ENCODE measurements around the gene SLC39A11.

DNA sequence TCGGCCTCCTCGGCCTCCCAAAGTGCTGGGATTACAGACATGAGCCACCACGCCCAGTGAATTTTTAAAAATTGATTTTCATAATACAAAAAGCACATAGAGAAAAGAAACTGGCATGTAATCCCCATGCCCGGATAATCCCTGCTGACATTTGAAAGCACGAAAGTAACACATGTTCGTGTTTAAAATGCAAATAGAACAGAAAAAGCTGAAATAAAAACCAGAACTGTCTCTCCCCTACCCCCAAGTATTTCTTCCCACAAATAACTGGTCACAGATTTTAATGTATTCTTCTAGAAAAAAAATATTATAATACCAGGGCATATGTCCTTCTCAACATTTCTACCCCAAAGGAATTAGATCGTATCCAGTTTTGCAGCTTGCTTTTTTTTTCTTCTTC, 222.9 kb downstream of the SLC39A11 start:
- TF ChIP-seq, protein P1, sequence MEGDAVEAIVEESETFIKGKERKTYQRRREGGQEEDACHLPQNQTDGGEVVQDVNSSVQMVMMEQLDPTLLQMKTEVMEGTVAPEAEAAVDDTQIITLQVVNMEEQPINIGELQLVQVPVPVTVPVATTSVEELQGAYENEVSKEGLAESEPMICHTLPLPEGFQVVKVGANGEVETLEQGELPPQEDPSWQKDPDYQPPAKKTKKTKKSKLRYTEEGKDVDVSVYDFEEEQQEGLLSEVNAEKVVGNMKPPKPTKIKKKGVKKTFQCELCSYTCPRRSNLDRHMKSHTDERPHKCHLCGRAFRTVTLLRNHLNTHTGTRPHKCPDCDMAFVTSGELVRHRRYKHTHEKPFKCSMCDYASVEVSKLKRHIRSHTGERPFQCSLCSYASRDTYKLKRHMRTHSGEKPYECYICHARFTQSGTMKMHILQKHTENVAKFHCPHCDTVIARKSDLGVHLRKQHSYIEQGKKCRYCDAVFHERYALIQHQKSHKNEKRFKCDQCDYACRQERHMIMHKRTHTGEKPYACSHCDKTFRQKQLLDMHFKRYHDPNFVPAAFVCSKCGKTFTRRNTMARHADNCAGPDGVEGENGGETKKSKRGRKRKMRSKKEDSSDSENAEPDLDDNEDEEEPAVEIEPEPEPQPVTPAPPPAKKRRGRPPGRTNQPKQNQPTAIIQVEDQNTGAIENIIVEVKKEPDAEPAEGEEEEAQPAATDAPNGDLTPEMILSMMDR (IDR thresholded peaks at IDR 0.05), result no peak
- TF ChIP-seq, protein P2, sequence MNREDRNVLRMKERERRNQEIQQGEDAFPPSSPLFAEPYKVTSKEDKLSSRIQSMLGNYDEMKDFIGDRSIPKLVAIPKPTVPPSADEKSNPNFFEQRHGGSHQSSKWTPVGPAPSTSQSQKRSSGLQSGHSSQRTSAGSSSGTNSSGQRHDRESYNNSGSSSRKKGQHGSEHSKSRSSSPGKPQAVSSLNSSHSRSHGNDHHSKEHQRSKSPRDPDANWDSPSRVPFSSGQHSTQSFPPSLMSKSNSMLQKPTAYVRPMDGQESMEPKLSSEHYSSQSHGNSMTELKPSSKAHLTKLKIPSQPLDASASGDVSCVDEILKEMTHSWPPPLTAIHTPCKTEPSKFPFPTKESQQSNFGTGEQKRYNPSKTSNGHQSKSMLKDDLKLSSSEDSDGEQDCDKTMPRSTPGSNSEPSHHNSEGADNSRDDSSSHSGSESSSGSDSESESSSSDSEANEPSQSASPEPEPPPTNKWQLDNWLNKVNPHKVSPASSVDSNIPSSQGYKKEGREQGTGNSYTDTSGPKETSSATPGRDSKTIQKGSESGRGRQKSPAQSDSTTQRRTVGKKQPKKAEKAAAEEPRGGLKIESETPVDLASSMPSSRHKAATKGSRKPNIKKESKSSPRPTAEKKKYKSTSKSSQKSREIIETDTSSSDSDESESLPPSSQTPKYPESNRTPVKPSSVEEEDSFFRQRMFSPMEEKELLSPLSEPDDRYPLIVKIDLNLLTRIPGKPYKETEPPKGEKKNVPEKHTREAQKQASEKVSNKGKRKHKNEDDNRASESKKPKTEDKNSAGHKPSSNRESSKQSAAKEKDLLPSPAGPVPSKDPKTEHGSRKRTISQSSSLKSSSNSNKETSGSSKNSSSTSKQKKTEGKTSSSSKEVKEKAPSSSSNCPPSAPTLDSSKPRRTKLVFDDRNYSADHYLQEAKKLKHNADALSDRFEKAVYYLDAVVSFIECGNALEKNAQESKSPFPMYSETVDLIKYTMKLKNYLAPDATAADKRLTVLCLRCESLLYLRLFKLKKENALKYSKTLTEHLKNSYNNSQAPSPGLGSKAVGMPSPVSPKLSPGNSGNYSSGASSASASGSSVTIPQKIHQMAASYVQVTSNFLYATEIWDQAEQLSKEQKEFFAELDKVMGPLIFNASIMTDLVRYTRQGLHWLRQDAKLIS (CRISPR knock-in tag; IDR thresholded peaks at IDR 0.05; ENCODE audit: borderline replicate concordance), result no peak
- no peak for TF ChIP-seq ESRRA (CRISPR knock-in tag; IDR thresholded peaks at IDR 0.05; ENCODE audit: borderline replicate concordance)
- no peak for TF ChIP-seq ZNF121 (CRISPR knock-in tag; IDR thresholded peaks at IDR 0.05)
- TF ChIP-seq, protein P3, sequence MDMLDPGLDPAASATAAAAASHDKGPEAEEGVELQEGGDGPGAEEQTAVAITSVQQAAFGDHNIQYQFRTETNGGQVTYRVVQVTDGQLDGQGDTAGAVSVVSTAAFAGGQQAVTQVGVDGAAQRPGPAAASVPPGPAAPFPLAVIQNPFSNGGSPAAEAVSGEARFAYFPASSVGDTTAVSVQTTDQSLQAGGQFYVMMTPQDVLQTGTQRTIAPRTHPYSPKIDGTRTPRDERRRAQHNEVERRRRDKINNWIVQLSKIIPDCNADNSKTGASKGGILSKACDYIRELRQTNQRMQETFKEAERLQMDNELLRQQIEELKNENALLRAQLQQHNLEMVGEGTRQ (CRISPR knock-in tag; IDR thresholded peaks at IDR 0.05), result no peak
- TF ChIP-seq, protein P4, sequence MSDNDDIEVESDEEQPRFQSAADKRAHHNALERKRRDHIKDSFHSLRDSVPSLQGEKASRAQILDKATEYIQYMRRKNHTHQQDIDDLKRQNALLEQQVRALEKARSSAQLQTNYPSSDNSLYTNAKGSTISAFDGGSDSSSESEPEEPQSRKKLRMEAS (CRISPR knock-in tag; IDR thresholded peaks at IDR 0.05), result no peak
- TF ChIP-seq GTF2I (CRISPR knock-in tag; conservative IDR thresholded peaks at IDR 0.05), result no peak
- TF ChIP-seq, protein P5, sequence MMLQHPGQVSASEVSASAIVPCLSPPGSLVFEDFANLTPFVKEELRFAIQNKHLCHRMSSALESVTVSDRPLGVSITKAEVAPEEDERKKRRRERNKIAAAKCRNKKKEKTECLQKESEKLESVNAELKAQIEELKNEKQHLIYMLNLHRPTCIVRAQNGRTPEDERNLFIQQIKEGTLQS (CRISPR knock-in tag; conservative IDR thresholded peaks at IDR 0.05), result no peak
- no peak for TF ChIP-seq NR2C2 (CRISPR knock-in tag; IDR thresholded peaks at IDR 0.05)
- no peak for TF ChIP-seq SOX15 (CRISPR knock-in tag; IDR thresholded peaks at IDR 0.05)
- TF ChIP-seq ZNF423 (CRISPR knock-in tag; IDR thresholded peaks at IDR 0.05), result no peak
- TF ChIP-seq, protein P6, sequence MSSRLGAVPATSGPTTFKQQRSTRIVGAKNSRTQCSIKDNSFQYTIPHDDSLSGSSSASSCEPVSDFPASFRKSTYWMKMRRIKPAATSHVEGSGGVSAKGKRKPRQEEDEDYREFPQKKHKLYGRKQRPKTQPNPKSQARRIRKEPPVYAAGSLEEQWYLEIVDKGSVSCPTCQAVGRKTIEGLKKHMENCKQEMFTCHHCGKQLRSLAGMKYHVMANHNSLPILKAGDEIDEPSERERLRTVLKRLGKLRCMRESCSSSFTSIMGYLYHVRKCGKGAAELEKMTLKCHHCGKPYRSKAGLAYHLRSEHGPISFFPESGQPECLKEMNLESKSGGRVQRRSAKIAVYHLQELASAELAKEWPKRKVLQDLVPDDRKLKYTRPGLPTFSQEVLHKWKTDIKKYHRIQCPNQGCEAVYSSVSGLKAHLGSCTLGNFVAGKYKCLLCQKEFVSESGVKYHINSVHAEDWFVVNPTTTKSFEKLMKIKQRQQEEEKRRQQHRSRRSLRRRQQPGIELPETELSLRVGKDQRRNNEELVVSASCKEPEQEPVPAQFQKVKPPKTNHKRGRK (CRISPR knock-in tag; IDR thresholded peaks at IDR 0.05; ENCODE audit: borderline replicate concordance), result no peak
- TF ChIP-seq TEAD4 (CRISPR knock-in tag; IDR thresholded peaks at IDR 0.05), result no peak
- TF ChIP-seq, protein P7, sequence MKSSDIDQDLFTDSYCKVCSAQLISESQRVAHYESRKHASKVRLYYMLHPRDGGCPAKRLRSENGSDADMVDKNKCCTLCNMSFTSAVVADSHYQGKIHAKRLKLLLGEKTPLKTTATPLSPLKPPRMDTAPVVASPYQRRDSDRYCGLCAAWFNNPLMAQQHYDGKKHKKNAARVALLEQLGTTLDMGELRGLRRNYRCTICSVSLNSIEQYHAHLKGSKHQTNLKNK (CRISPR knock-in tag; IDR thresholded peaks at IDR 0.05), result no peak
